Measurements from ENCODE around the gene CAMKMT.

Gene CAMKMT

GRCh38 chr2:44351676-44352075, 10.1 kb upstream of the CAMKMT start:
- CTCF ChIA-PET, result interaction anchor here (0.6 to 0.7 kb wide), 3 partner anchors 23 to 603 kb away, joined by 3 to 4 read pairs (median 3); no protein-coding TSS in a partner anchor
- no peak for DNase-seq (ENCODE audit: low spot score)
- H3K27ac ChIP-seq, result no peak overlapping the region
- TF ChIP-seq, protein P1, sequence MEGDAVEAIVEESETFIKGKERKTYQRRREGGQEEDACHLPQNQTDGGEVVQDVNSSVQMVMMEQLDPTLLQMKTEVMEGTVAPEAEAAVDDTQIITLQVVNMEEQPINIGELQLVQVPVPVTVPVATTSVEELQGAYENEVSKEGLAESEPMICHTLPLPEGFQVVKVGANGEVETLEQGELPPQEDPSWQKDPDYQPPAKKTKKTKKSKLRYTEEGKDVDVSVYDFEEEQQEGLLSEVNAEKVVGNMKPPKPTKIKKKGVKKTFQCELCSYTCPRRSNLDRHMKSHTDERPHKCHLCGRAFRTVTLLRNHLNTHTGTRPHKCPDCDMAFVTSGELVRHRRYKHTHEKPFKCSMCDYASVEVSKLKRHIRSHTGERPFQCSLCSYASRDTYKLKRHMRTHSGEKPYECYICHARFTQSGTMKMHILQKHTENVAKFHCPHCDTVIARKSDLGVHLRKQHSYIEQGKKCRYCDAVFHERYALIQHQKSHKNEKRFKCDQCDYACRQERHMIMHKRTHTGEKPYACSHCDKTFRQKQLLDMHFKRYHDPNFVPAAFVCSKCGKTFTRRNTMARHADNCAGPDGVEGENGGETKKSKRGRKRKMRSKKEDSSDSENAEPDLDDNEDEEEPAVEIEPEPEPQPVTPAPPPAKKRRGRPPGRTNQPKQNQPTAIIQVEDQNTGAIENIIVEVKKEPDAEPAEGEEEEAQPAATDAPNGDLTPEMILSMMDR (conservative IDR thresholded peaks at IDR 0.05; ENCODE audit: low read depth), result no peak
- POLR2A ChIA-PET (ENCODE audit: low non-redundant PET), result no interaction called here

DNA sequence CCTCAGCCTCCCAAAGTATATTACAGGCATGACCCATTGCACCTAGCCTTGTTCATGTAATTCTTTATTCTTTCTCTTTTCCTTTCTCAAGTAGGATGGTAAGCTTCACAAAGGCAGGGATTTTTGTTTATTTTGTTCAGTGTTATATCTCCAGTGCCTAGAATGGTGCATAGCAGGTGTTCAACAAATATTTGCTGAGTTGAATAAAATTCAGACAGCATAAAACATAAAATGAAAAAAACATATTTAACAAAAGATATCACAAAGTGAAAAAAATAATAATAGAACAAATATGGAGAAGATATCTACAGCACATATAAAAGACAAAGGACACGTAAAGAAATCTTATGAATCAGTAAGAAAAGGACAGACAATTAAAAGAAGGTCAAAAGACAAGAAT, 9.2 kb upstream of the CAMKMT start:
- POLR2A ChIA-PET (ENCODE audit: low non-redundant PET), result no interaction called here
- DNase-seq (ENCODE audit: low spot score), result no peak
- CTCF ChIA-PET, result interaction anchor here (0.6 kb wide), 1 partner anchor 22 kb away, joined by 3 read pairs; no protein-coding TSS in a partner anchor
- H3K27ac ChIP-seq, result no peak overlapping the region
- TF ChIP-seq, protein P1 (conservative IDR thresholded peaks at IDR 0.05; ENCODE audit: low read depth), result no peak

GRCh38 chr2:44354761-44355160, 7.0 kb upstream of the CAMKMT start:
- no peak overlapping the region for H3K27ac ChIP-seq
- CTCF ChIA-PET, result no interaction called here
- TF ChIP-seq, protein P1 (conservative IDR thresholded peaks at IDR 0.05; ENCODE audit: low read depth), result no peak
- POLR2A ChIA-PET (ENCODE audit: low non-redundant PET), result no interaction called here
- no peak for DNase-seq (ENCODE audit: low spot score)

DNA sequence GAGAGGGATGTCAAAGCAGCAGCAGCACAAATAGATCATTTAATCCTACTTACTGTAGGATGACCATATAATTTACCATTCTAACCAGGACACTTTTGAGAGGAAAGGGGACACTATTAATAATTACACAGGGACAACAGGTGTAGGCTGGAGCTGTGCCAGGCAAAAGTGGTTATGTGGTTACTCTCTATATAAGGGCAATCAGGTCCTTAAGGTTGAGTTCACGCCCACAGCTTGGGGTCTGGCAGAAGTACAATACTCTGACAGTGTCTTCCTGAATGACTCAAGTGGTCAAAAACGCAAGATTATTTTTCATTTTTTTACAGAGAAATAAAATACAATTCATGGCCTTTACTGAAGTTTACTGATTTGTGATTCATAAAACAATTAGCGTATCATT, 3.2 kb upstream of the CAMKMT start:
- POLR2A ChIA-PET (ENCODE audit: low non-redundant PET), result no interaction called here
- CTCF ChIA-PET, result interaction anchor here (0.6 to 0.8 kb wide), 5 partner anchors 9 to 481 kb away, joined by 3 to 5 read pairs (median 3); no protein-coding TSS in a partner anchor
- peak; percentile 7 for DNase-seq (ENCODE audit: low spot score)

GRCh38 chr2:44360749-44361329, 908 bp upstream of the CAMKMT start:
- CTCF ChIA-PET, result interaction anchor here (1.1 kb wide), 1 partner anchor 13 kb away, joined by 5 read pairs; no protein-coding TSS in a partner anchor
- POLR2A ChIA-PET (ENCODE audit: low non-redundant PET), result no interaction called here
- peak; percentile 24 for DNase-seq (ENCODE audit: low spot score)

More for the DNA sequence above, 3.2 kb upstream of the CAMKMT start:
- no peak overlapping the region for H3K27ac ChIP-seq
- TF ChIP-seq, protein P1 (conservative IDR thresholded peaks at IDR 0.05; ENCODE audit: low read depth), result no peak

DNA sequence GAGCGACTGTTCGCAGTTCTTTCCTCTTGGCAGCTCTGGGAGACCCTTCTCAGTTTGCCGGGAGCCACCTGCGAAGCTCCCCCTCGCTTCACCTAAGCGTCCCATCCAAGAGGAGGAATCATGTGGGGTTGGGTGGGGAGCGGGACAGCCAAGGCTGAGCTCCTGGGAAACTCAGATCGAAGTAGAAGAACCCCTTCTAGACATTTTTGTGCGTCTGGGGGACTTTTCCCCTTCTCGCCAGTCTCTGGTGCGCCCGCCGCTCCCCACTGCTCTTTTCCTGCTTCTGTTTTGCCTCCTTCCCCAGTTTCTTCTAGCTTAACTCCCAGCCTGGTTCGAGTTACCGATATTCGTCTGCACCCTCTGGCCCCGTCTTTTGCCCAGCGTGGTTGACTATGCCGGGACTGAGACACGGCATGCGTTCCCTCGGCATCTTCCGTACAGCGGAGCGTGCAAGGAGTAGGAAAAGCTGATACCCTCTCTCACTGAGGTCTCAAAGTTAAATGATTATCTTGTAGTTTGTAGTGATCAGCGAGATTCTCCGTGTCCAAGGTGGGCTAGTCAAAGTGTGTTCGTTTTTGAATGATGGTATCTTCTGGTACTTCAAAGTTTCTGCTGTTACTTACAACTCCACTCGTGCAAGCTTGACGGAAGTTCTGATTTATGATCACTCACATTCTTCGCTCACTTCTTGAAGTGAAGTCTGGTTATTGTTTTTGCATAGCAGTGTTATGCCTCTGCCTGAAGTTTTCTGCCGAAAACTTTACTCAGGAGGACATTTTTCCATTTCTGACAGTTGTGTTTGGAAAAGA, 664 bp downstream of the CAMKMT start:
- peak overlapping the region; percentile 87 for H3K27ac ChIP-seq
- DNase-seq (ENCODE audit: low spot score), result peak; percentile 48
- POLR2A ChIA-PET (ENCODE audit: low non-redundant PET), result no interaction called here
- CTCF ChIA-PET, result interaction anchor here (0.5 to 1.7 kb wide), 4 partner anchors 118 to 593 kb away, joined by 3 to 8 read pairs (median 4); no protein-coding TSS in a partner anchor
- TF ChIP-seq, protein P1 (conservative IDR thresholded peaks at IDR 0.05; ENCODE audit: low read depth), result no peak

More at GRCh38 chr2:44360749-44361329, 908 bp upstream of the CAMKMT start:
- peak overlapping the region; percentile 87 for H3K27ac ChIP-seq
- TF ChIP-seq, protein P1 (conservative IDR thresholded peaks at IDR 0.05; ENCODE audit: low read depth), result no peak

Measured in RWPE1 (cell line).